ES-I3 (cell line): ENCODE measurements around the gene PITPNC1.

Source experiments
- H3K36me3 ChIP-seq: 2 replicates; pipeline ENCODE4 v1.6.1; 2013; ENCODE audit warnings: mild to moderate bottlenecking, low read length, control low read depth, moderate library complexity; ENCODE audit not compliant: insufficient read depth
- H3K4me1 ChIP-seq: 2 replicates; pipeline ENCODE4 v1.6.1; 2013; ENCODE audit warnings: mild to moderate bottlenecking, control low read depth, low read length; ENCODE audit not compliant: insufficient read depth
- H3K9ac ChIP-seq: 2 replicates; pipeline ENCODE4 v1.6.1; 2013; ENCODE audit warnings: low read depth, mild to moderate bottlenecking, low read length, moderate library complexity
- H3K9me3 ChIP-seq: 2 replicates; pipeline ENCODE4 v1.6.1; 2013; ENCODE audit warnings: mild to moderate bottlenecking, low read length, moderate library complexity; ENCODE audit not compliant: control insufficient read depth, insufficient read depth

PITPNC1 gene

GRCh38 chr17:67730731-67731130 is 353.6 kb downstream of the PITPNC1 start:
- Histone ChIP-seq H3K9me3 (no peaks in the 10 kb centered on the region; the same call in 1 of the 2 replicates), H3K36me3 (peaks cover 40% of the 10 kb centered on the region), H3K9ac (no peak overlapping the region), H3K4me1 (peaks cover 13% of the 10 kb centered on the region)

DNA sequence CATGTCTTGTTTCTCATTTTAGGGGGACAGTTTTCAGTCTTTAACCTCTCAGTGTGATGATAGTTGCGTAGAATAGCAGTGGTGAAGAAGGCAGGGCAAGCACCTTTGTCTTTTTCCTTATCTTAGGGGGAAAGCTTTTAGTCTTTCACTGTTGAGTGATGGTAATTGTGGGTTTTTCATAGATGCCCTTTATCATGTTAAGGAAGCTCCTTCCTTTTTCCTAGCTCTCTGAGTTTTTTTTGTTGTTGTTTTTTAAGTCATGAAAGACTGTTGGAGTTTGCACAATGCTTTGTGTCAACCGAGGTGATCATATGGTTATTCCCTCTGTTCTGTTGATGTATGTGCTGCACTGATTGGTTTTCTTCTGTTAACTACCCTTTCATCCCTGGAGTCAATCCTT is 356.4 kb downstream of the PITPNC1 start:
- Histone ChIP-seq H3K9me3 (no peaks in the 10 kb centered on the region; the same call in 1 of the 2 replicates), H3K9ac (peak overlapping the region; percentile 0; the same call in 1 of the 2 replicates), H3K4me1 (peaks cover 13% of the 10 kb centered on the region), H3K36me3 (peaks cover 50% of the 10 kb centered on the region)

DNA sequence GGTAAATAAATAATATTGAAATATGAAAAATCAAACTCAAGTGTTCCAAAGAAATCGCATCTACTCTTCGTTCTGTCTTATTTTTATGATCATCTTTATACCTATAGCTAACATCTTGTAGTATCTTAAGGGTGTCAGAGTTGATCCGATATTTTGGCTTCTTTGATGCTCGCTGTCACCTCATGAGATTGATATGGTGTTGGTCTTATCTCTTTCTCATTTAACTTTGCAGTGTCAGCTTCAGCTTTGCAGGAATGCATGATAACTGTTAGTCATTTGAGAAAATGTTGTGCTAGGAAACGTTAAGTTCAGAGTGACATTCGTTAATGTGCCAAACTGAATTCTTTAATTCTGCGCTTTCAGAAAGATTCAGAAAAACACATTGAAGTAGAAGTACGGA is 360.1 kb downstream of the PITPNC1 start:
- H3K9ac ChIP-seq: no peak overlapping the region
- H3K36me3 ChIP-seq: peaks cover 56% of the 10 kb centered on the region
- peaks cover 13% of the 10 kb centered on the region for H3K4me1 ChIP-seq
- no peaks in the 10 kb centered on the region for H3K9me3 ChIP-seq

DNA sequence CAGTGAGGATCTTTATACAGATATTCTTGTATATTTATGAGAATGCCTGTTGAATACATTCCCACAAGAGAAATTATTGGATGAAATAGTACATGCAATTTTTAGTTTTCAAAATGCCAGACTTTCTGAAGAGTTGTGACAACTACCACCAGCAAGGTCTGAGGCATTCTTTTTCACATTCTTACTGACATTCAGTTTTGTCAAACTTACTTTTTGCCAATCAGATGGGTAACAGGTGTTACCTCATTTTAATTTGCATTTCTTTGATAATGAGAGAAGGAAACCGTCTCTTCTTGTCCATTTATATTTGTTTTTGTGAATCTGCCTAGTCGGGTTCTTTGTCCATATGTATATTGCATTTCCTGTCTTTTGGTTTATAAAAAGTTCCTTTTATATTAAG is 364.9 kb downstream of the PITPNC1 start:
- H3K9me3 ChIP-seq: no peaks in the 10 kb centered on the region
- H3K4me1 ChIP-seq: no peaks in the 10 kb centered on the region
- peaks cover 45% of the 10 kb centered on the region for H3K36me3 ChIP-seq
- H3K9ac ChIP-seq: no peak overlapping the region
